Measurements from ENCODE around the gene INPP5F.

GRCh38 chr10:119878524-119878923 is 152.7 kb downstream of the INPP5F start:
- no peak for TF ChIP-seq EZH2 (IDR thresholded peaks at IDR 0.05)
- TF ChIP-seq POLR2AphosphoS5 (IDR thresholded peaks at IDR 0.05; ENCODE audit: borderline replicate concordance, low read depth, low read length), result no peak

Data from SK-N-MC (cell line).